Activated CD8-positive, alpha-beta memory T cell treated with anti-CD3 and anti-CD28 coated beads for 48 hours (primary cell): ENCODE data around the gene SYNCRIP.
A peak's percentile ranks its signal among the peaks of the same experiment; 100 is the strongest.
"Not testable (repeated sequence)": the region's sequence is repeated elsewhere in the genome, so short reads cannot be mapped to it uniquely, and the experiment has no call there.

ENCODE experiments used
- DNase-seq, 3 experiments: peaks; one replicate each; pipeline ENCODE4 v3.0.0-alpha.2; 2020; ENCODE audit warnings: low read depth in 2 of 3, low spot score in 2 of 3

The SYNCRIP gene

DNA sequence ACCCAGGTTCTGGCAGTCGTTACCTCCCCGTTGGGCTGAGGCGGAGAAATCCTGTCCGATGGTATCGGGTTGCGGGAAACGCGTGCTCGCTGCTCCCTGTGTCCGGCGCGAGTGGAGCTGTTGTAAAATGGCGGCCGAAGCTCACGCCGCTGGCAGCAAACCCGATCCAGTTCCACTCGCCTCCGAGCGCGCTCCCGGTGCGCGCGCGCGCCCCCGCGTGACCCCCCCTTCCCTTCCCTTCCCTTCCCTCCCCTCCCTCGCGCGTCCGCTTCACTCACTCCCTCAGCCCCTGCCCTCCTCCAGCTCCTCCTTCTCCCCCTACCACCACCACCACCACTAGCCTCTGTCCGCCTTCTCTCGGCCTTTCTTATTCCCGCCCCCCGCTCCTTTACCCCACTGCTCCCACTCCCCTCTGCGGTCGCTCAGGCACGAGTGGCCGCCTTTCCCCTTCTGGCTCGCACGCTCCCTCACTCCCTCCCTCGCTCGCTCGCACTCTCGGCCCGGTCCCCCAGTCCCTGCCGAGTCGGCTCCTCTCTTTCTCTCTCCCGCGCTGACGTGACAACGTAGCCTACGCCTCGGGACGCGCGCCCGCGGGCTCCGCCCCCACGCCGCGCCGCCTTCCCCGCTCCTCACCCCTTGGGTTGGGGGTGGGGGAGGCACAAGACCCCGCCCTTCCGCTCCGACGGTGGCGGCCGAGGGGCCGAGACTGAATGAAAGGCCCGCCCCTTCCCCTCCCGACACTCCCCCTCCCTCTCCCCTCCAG is at the start of gene SYNCRIP:
TSS of gene SYNCRIP (minus strand) at position 113 of the 763 bp plus-strand sequence. CDS start 1,447 bp downstream, outside the sequence.
- peak; percentile 91 to 98 (median 92) for DNase-seq

DNA sequence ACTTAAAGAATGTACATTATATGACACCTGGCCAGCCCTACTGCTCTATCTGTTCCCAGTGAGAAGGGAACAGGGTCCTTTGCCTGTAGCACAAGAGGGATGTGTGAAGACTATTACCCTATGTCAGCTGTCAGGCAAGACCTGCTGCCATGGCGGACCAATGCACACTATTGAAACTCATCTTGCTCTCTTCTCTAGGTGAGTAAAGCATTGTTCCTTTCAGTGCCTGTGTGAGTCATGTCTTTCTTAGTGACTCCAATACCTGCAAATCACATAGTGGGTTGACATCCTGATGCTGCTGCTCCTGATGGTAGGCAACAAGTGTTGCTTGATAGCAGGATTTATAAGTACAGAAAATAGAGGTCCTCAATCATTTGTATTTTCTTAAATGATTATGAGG is 48.8 kb upstream of the SYNCRIP start:
- DNase-seq, result no peak

DNA sequence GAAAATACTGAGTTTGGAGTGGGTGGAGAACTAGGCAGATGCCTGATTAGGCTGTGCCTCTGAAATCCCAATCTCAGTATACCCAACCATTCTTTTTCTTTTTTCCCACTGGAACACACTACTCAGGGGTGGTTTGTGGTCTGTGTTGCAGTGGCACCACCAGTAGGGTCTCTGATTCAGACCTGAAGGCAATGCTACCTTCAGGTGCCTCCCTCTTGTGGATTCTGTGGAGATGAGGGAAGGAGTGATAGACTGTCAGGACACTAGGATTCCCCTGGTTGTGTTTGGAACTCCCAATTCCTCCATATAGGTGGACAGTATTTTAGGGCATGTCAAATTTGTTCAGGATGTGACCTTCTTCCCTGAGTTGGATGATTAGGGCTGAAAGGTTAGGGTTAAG is 47.4 kb upstream of the SYNCRIP start:
- no peak for DNase-seq

DNA sequence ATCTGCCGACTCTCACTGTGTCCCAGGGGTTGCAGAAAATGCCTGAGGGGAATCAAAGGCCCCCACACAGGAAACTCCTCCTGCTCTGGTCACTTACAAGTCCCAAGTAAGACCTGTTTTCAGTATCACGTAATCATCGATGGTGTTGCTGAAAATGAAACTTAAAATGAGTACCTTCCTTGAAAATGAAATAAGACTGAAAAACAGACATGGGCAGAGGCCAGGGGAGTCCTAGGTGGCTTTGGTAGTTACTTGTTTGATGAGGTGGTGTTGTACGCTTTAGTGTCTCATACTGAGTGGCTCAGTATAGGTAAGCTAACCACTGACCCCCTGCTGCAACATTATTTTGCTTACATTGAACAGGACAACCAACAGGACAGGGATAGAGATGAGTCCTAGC is 43.0 kb upstream of the SYNCRIP start:
- DNase-seq, result no peak

DNA sequence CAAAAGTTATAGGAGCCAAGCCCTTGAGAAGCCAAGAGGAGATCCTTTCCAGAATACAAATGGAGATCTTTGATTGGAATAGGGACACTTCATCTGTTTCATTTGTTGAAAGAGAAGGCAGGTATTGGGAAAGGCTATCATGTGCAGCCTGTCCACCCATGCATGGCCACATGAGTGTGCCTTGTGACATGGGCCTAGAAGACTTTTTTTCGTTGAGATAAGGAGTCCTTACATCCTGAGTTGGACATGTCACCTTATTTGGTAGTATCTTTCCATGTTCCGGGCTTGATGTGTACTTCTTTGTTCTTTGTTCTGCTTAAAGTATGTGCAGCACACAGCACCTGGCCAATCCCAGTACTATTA is 42.1 kb upstream of the SYNCRIP start:
- DNase-seq, result no peak

DNA sequence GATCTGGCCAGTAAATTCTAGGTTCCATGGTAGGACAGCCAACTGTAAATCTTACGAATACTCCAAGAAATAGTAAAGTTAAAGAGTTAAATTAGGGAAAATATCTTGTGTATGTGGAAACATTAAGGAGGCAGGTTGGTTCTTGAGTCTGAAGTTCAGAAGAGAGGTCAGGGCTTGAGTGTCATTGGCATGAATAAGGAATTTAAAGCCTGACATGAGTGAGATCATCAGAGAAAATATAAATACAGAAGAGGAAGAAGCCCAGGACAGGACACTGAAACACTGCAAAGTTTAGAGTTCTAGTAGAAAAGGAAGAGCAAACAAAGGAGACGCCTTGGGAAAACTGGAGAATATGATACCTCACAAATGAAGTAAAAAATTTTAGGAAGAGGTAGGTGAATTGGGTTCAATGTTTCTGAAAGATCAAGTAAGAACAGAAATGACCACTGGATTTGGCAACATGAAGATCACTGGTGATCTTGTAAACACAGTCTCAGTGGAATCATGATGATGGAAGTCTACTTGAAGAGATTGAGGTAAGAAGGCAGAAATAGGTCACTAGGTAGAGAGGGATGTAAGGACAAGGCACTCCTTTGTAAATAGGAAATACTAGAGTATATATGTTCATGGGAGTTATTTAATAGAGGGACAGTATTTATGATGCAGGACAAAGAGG is 41.6 kb upstream of the SYNCRIP start:
- DNase-seq, result no peak

DNA sequence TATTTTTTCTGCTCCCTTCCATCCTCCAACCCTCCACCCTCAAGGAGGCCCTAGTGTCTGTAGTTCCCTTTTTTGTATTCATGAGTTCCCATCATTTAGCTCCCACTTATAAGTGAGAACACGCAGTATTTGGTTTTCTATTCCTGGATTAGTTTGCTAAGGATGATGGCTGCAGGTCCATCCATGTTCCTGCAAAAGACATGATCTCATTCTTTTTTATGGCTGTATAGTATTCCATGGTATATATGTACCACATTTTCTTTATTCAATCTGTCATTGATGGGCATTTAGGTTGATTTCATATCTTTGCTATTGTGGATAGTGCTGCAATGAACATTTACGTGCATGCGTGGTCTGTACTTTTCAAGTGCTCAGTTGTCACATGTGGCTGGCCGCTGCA is 39.2 kb upstream of the SYNCRIP start:
- not testable (repeated sequence) for DNase-seq

DNA sequence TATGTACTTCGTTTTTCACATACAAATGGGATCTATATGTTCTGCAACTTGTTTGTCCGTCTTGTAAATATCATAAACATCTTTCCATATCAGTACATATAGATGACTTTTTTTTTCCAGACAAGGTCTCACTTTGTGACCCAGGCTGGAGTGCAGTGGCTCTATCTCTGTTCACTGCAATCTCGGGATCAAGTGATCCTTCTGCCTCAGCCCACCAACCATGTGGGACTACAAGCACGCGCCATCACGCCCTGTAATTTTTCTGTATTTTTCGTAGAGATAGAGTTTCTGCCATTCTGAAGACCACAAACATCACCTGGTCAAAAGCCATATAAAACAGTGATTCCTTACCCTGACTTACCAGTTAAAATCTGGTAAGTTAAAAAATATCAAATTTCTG is 37.7 kb upstream of the SYNCRIP start:
- DNase-seq, result no peak

DNA sequence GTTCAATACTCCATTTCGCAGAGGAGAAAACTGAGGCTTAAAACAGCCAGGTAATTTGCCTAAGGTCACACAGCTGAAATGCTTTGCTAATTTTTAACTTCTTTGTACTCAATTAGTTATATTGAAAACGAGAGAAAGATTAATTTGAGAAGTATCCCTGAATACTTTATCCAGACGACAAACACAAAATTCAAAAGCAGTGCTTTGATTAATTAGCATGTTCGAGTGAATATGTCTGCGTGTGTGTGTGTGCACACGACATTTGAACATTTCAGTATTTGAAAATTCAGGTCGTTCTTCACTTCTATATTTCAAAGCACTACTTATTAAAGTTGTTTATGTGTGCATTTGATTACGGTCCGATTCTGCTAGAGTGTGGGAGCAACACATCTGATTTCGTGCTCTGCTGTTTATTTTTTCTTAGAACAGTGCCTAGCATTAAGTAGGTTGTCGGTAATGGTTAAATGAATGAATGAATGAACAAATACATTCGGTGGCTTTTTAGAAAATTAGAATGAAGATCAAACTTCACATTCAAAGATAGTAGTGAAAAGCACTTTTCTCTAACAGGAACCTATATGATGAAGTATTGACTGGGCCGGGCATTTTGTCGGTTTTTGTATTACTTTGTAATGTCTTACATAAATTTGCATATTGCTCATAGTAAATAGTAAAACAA is 36.9 kb upstream of the SYNCRIP start:
- no peak for DNase-seq

DNA sequence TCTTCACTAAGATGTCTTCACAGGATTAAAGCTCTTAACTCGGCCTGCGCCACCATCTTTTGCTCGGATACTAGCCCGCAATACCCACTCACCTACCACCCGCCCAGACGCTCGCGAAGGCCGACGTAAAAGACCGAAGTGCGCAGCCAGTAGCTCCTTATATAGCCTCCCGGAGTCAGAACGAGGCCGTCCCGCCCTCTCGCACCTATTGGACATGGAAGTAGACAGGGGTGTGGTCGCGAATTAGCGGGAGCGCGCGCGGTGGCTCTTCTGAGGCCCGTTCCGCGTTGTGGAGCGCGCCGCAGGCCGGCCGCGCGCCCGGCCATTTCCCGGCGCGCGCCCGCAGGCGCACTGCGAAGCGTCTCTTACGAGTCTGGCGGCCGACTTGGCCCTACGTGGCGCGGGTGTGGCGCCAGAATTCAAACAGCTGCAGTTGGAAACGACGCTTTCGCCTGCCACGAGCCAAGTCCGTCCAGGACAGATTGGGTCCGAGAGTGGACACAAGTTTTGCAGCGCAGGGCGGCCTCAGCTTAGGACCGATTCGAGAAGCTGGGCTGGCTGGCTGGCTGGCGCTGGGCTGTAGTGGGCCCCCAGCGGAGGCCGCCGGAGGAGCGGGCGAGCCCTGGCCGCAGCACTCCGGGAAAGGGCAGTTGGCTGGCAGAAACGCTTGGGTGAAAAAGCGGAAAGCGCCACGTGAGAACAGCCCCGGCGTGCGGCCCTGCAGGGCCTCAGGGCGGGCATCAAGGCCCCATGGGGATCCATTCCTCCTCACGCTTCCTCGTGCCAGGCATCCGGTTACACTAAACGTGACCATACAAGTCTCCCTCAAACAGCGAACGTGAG is 36.1 kb upstream of the SYNCRIP start:
- peak; percentile 96 to 99 (median 98) for DNase-seq

DNA sequence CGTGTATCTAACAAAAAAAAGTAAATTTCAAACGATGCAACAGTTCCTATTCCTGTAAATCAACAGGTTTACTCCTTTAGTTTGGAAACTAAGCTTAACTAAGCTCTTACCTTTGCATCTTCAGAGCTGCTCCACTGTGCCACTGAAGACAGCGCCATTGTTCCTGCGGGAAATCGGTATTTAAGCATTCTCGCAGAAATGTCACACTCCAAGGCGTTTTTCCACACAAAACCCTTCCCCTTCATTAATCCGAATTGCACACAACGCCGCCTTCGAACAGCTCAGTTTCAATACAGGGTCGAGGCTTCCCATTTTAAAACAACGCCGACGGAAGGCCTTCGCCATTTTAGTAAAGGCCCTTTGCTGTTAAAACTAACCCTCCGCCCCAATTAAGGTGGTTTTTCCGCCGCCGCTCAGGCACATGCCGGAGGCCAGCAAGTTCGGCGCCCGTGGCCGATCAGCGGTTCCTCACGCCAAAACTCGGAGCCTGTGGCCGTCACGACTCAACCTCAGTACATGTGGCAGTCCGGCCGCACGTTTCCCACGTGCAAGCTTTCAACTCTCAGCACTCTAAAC is 35.4 kb upstream of the SYNCRIP start:
- no peak for DNase-seq

DNA sequence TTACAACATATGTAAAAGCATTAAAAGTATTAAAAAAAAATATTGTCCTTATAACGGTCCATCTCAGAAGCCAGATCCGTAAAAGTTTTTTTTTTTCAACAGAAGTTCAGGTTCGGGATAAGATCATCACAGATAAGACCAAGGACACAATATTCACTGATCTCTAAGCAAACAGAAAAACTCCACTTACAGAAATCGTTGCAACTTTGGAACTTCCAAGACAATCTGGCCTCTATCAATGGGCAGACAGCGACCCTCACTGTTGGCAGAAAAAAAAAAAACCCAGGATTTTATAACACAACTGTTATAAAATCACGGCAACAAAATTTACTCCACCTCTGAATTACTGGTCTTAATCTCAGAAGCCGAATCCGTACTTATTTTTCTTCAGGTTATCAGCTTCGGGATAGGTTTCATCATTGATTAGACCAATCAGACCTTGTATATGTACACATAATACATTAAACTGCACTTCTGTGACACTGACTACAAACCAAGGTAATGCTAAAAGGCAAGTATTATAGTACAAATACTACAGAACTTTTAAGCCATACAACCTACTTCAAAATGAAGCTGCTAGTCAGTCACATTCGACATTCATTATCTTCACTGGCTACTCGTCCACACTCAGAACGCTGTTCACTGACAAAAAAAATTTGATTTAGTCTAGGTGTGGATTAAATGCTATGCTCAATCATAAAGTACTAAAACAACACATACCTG is 34.7 kb upstream of the SYNCRIP start:
- no peak for DNase-seq

DNA sequence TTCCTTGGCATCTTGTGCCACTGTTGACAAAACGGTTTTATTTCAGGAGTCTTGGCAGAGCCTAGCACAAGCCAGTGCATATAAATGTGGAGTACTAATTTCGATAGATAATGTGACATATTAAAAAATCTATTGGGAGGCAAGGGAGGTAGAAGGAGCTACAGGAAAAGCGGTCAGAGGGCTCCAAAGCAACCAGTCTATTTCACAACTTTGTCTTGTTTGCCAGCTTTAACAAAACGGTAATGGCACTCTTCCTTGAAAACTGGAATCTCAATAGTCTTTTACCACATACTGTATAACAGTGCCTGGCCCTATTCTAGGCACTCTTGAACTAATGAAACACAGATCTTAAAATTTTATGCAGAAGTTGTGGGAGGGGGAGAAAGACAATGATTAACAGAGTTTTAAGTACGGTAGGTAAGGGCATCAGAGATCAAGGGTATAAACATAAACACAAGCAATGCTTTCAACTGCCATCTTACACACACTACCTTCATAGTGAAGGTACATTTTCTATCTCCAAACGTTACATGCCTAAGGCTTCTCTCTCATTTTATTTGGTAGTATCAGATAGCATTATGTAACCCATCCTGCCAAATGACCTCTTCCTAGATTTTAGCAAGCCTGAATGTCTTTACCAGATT is 33.5 kb upstream of the SYNCRIP start:
- DNase-seq, result no peak

DNA sequence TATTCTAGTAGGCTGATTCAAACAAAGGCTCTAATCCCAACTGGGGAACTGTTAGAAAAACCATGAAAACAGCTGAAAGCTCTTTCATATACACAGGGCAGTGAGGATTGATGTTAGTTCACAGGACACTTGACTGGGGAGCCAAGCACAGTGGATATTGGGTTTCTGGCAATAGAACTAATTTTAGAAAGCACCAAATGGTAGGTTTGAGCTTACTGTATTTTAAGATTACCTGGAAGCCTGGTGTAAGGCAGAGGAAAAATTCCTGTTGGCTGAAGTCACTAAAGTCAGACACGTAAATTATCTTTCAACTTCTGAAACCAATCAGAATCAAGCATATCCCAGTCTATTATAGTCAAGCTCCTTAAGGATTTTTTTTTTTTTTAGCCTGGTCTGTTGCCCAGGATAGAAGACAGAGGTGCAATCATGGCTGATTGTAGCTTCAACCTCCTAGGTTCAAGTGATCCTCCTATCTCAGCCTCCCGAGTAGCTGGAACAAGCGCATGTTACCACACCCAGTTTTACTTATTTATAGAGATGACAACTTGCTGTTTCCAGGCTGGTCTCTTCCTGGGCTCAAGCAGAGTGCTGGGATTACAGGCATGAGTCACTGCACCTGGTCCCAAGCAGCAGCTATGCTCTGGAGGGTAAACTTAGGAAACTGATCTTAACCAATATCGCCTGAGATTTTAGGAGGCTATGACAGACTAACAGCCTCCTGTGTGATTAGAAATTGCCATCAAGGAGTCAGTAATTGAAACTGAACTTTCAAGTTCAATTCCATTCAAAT is 32.5 kb upstream of the SYNCRIP start:
- DNase-seq, result no peak

DNA sequence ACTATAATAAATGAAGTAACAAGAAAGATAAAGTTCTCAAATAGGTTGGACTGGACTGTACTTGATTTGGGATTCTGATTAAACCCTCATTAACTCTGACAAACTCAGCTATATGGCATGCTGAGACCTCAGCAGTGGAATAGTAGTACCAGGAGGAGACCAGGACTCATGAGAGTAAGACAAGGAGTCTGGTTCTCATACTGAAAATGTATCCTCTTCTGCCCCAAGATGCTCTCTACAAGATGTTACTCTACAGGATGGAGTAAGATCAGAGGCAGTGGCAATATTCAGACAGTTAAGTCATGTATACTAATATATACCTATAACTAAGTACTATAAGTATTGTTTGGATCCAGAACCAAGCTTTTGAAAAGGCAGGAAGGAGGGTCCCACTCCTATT is 31.9 kb upstream of the SYNCRIP start:
- no peak for DNase-seq

DNA sequence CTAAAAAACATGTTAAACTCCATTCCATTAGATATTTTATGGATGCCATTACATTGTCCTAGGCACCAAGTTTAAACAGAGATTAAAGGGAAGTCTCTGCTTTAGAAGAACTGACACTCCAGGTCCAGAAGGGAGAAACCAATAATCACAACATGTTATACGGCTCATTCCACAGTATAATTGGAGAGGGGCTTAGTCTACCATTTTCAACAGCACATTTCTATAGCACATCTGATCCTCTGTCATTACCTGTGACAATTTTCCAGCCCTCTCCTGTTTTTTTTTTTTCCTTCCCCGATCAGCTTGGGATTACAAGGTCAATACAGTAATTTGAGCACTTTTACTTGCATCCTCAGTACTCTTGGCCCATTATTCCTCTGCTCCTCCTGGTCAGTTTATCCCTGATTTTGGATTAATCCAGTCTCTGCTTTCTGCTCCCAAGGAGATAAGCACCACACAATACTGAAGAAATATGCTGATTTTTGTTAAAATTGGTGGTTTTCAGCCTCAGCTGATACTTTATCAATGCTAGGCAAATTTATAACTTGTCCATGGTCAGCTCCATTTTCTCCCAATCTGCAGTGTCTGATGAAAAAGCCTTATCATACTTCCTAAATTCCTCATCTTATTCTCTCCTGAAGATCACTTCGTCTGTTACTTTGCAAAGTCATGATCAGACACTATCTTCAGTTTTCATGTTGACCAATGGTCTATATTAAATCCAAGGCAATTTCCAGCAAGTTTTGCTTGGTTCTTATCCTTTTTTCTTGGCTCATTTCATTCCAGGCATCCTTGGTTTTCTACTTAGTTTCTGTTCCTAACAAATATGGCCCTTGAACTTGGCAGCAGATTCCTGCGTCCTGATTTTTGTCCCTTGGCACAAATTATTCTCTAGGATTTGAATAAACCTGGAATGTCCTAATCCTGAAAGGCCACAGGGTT is 30.8 kb upstream of the SYNCRIP start:
- DNase-seq, result no peak

DNA sequence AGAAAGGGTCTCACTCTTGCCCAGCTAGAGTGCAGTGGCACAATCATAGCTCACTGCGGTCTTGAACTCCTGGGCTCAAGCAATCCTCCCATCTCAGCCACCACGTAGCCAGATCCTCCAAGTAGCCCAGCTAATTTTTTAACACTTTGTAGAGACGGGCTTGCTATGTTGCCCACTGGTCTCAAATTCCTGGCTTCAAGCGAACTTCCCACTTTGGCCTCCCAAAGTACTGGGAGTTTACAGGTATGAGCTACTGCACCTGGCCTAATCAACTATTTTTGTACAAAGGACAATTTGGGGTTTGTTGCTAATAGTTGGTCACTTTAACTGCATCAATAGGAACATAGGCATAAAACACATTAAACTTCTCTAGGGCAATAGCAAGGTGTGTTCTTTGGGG is 29.9 kb upstream of the SYNCRIP start:
- no peak for DNase-seq

DNA sequence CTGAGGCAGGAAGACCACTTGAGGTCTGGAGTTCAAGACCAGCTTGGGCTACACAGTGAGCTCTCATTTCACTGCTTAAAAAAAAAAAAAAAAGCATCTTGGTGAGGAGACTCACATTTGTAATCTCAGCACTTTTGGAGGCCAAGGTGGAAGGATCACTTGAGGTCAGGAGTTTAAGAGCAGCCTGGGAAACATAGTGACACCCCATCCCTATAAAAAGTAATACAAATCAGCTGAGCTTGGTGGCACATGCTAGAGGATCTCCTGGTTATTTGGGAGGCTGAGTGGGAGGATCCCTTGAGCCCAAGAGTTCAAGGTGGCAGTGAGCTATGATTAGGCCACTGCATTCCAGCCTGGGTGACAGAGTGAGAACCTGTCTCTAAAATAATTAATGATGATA is 29.4 kb upstream of the SYNCRIP start:
- DNase-seq, result no peak
